H1 (cell line): Measurements from ENCODE around the gene BPIFB6.

Experiments
- CHD2 ChIP-seq: IDR thresholded peaks from 2 replicates; pipeline ENCODE4 v1.6.1; 2012; ENCODE audit warnings: low read length, improper control_type of control experiment
- CTCF ChIP-seq, 3 experiments: IDR thresholded peaks; 1 replicate in 2 of 3; 2 replicates in 1 of 3; pipeline versions ENCODE4 v1.5.1 to v1.6.1; 2011; ENCODE audit warnings: low read length in 3 of 3, mild to moderate bottlenecking in 3 of 3, inconsistent platforms in 2 of 3, low read depth in 1 of 3, moderate library complexity in 1 of 3; ENCODE audit not compliant: insufficient read depth in 1 of 3; ENCODE audit errors: control extremely low read depth in 1 of 3
- EP300 ChIP-seq, 2 experiments: IDR thresholded peaks; 1 replicate in 1 of 2; 2 replicates in 1 of 2; pipeline ENCODE4 v1.6.1; 2011 to 2012; ENCODE audit warnings: low read depth in 2 of 2, low read length in 2 of 2, mild to moderate bottlenecking in 2 of 2, borderline replicate concordance in 1 of 2, inconsistent platforms in 1 of 2, moderate library complexity in 1 of 2
- NANOG ChIP-seq: IDR thresholded peaks from 2 replicates; pipeline ENCODE4 v1.6.1; 2011; ENCODE audit warnings: low read length, low read depth, mild to moderate bottlenecking, inconsistent platforms; ENCODE audit not compliant: insufficient read depth, poor library complexity, severe bottlenecking
- POLR2AphosphoS5 ChIP-seq: IDR thresholded peaks from 2 replicates; pipeline ENCODE4 v1.6.1; 2011; ENCODE audit warnings: low read depth, low read length
- RAD21 ChIP-seq, 2 experiments: IDR thresholded peaks in 1 of 2; conservative IDR thresholded peaks in 1 of 2; 2 replicates each; pipeline ENCODE4 v1.6.1; 2011; ENCODE audit warnings: low read depth in 2 of 2, low read length in 2 of 2, improper control_type of control experiment in 1 of 2, inconsistent platforms in 1 of 2, mild to moderate bottlenecking in 1 of 2, moderate library complexity in 1 of 2
- SP1 ChIP-seq: IDR thresholded peaks from 2 replicates; pipeline ENCODE4 v1.6.1; 2011; ENCODE audit warnings: low read depth, low read length
- TCF12 ChIP-seq: IDR thresholded peaks from 2 replicates; pipeline ENCODE4 v1.6.1; 2011; ENCODE audit warnings: low read depth, mild to moderate bottlenecking, low read length

DNA sequence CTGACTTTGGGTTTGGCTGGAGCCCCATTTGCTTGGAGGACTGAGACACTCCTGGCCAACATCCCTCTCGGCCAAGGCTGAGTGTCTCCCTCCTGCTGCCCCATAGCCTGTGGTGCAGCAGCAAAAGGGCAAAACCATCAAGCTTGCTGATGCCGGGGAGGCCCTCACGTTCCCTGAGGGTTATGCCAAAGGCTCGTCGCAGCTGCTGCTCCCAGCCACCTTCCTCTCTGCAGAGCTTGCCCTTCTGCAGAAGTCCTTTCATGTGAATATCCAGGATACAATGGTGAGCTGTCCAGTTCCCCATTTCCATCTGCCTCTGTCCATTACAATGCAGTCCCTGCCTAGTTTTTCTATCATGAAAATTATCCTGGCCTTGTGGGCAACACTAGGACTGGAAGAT lies 6.0 kb downstream of the BPIFB6 start:
- no peak for TF ChIP-seq TCF12
- TF ChIP-seq SP1: no peak
- TF ChIP-seq CTCF (IDR thresholded peaks at IDR 0.05; ENCODE audit: control extremely low read depth in 1 of 3, insufficient read depth in 1 of 3, low read depth in 1 of 3, low read length in 3 of 3): no peak
- no peak for TF ChIP-seq NANOG
- no peak for TF ChIP-seq EP300 (IDR thresholded peaks at IDR 0.05; ENCODE audit: borderline replicate concordance in 1 of 2, low read depth in 2 of 2, low read length in 2 of 2)
- no peak for TF ChIP-seq CHD2
- TF ChIP-seq POLR2AphosphoS5: no peak
- TF ChIP-seq RAD21 (IDR thresholded peaks at IDR 0.05 in 1 of 2, conservative IDR thresholded peaks at IDR 0.05 in 1 of 2; ENCODE audit: low read depth in 2 of 2, low read length in 2 of 2): no peak
